ENCODE measurements around the gene CEP70. TPM values are rescaled to one million over a fixed set of nuclear protein-coding genes. Genes with fewer than 3 reads are reported as not detected.

Gene CEP70
- total RNA-seq, 1 experiment from 2014 or later = 32.6 TPM

DNA sequence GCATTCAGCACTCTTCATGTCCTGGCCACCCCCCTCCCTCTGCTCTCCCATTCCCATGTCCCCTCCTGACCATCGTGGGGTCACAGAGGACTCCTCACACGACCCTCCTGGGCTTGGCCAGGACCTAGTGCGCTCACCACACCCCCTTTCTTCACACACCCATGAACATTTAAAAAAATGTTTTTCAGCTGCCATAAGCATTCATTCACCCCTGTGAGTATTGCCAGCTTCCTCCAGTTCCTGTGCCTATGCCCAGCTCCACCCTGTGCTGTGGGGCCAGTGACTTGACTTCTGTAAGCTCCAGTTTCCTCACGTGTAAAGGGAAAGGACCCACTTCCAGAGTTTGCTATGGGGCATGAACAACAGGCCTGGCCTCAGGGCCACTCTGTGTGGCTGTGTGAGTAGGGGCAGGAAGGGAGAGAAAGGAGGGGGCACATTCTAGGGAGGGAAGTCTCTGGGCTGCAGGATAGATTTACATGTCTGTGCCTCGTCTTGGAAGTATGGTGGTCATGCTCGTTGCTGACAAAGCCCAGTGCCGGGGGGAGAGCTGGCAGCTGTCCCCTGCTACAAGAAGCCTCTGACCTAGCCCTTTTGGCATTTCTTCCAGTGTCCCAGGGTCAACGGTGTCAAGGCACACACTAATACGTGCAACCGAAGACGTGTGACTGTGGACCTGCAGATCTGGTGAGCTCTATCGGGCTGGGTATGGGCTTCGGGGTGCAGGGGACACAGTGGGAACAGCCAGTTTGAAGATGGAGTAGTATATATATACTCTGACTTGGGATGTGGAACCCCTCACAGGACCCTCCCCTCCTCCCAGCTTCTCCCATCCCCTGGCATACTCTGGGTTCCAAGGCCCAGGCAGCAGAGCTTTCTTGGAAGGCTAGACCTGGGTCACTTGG is 136.8 kb downstream of the CEP70 start:
- no peak overlapping the region for H3K4me3 Mint-ChIP-seq

More for the DNA sequence above, 136.8 kb downstream of the CEP70 start:
- no CpG with 5 or more reads among the region's 13 CpGs for WGBS (ENCODE audit: extremely low coverage, insufficient read length, low lambda C conversion rate)
- DNase-seq = peak; percentile 15
- TF ChIP-seq, protein P1, sequence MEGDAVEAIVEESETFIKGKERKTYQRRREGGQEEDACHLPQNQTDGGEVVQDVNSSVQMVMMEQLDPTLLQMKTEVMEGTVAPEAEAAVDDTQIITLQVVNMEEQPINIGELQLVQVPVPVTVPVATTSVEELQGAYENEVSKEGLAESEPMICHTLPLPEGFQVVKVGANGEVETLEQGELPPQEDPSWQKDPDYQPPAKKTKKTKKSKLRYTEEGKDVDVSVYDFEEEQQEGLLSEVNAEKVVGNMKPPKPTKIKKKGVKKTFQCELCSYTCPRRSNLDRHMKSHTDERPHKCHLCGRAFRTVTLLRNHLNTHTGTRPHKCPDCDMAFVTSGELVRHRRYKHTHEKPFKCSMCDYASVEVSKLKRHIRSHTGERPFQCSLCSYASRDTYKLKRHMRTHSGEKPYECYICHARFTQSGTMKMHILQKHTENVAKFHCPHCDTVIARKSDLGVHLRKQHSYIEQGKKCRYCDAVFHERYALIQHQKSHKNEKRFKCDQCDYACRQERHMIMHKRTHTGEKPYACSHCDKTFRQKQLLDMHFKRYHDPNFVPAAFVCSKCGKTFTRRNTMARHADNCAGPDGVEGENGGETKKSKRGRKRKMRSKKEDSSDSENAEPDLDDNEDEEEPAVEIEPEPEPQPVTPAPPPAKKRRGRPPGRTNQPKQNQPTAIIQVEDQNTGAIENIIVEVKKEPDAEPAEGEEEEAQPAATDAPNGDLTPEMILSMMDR (conservative IDR thresholded peaks at IDR 0.05) = no peak
- no peak overlapping the region for H3K23ac ChIP-seq (ENCODE audit: insufficient read length, low read depth, low read length)
- H3K56ac ChIP-seq (ENCODE audit: insufficient read length, low read depth, low read length) = no peak overlapping the region
- no peaks in the 10 kb centered on the region for H4K20me1 ChIP-seq (ENCODE audit: control insufficient read depth, insufficient read depth, insufficient read length)
- Mint-ChIP-seq H3K27me3 (ENCODE audit: low read depth) (no peaks in the 10 kb centered on the region), H3K36me3 (ENCODE audit: insufficient read depth in 1 of 3, low read depth in 3 of 3) (peaks cover 13 to 21% (median 18%) of the 10 kb centered on the region in 3 experiments; a peak in 5 of 7 replicates), H3K4me1 (peaks cover 8 to 10% of the 10 kb centered on the region in 2 experiments), H3K27ac (peak overlapping the region in 1 of 3 experiments; percentile 76; a peak in 2 of 7 replicates), H3K9me3 (peaks cover 0 to 8% of the 10 kb centered on the region in 2 experiments; a peak in 1 of 5 replicates)
- no peak overlapping the region for H3K27ac ChIP-seq (ENCODE audit: insufficient read length, low read depth, low read length)
- no peak overlapping the region for H4K5ac ChIP-seq (ENCODE audit: insufficient read length, low read depth, low read length)
- no peak overlapping the region for H2BK15ac ChIP-seq (ENCODE audit: low read depth, low read length)
- no peak overlapping the region for H2BK20ac ChIP-seq (ENCODE audit: low read depth, low read length, poor library complexity, severe bottlenecking)
- H3K4me2 ChIP-seq (ENCODE audit: insufficient read depth, insufficient read length, low read length) = no peak overlapping the region
- no peak overlapping the region for H2BK12ac ChIP-seq (ENCODE audit: insufficient read length, low read depth, low read length)
- H3K14ac ChIP-seq (ENCODE audit: insufficient read depth, low read length) = no peak overlapping the region
- no peaks in the 10 kb centered on the region for H3K9me3 ChIP-seq (ENCODE audit: control insufficient read depth, low read depth, low read length)
- H3K4me1 ChIP-seq (ENCODE audit: insufficient read depth, low read length) = no peaks in the 10 kb centered on the region
- no peak overlapping the region for H4K91ac ChIP-seq (ENCODE audit: insufficient read length, low read depth, low read length)
- no peaks in the 10 kb centered on the region for H3K23me2 ChIP-seq (ENCODE audit: insufficient read length, low read depth, low read length, poor library complexity, severe bottlenecking)
- H3K4ac ChIP-seq (ENCODE audit: low read depth, low read length) = no peak overlapping the region
- no peak overlapping the region for H2AK5ac ChIP-seq (ENCODE audit: insufficient read length, low read length)
- no peak overlapping the region for H2BK5ac ChIP-seq (ENCODE audit: insufficient read length, low read length)
- no peak overlapping the region for H3T11ph ChIP-seq (ENCODE audit: low read length)
- no peak overlapping the region for H3K9ac ChIP-seq (ENCODE audit: extremely low read depth, insufficient read length, low read length)
- no peak overlapping the region for H3K18ac ChIP-seq (ENCODE audit: insufficient read length, low read depth, low read length)
- no peaks in the 10 kb centered on the region for H3K79me1 ChIP-seq (ENCODE audit: insufficient read depth, low read depth, low read length, poor library complexity, severe bottlenecking)
- no peak overlapping the region for H2AFZ ChIP-seq (ENCODE audit: low read length)
- H3K79me2 ChIP-seq (ENCODE audit: insufficient read depth, low read length) = no peaks in the 10 kb centered on the region
- no peak overlapping the region for H4K8ac ChIP-seq (replicated peaks; ENCODE audit: insufficient read length, low read depth, low read length)
- H3K27me3 ChIP-seq (ENCODE audit: insufficient read depth, low read length) = no peaks in the 10 kb centered on the region
- H2BK120ac ChIP-seq (ENCODE audit: low read depth, low read length, poor library complexity, severe bottlenecking) = no peak overlapping the region

Measured in H9 (cell line).